ENCODE results near the gene RFX2. TPM values are rescaled to one million over a fixed set of nuclear protein-coding genes. Genes with fewer than 3 reads are reported as not detected.

RFX2 gene
- total and polyA plus RNA-seq, 9 of the 15 experiments (the other 6 are each of a cell fraction or from before 2014, with no cell fraction given), result 3.6 to 18.7 (median 8.7) TPM

GRCh38 chr19:5977785-5978605, 132.3 kb downstream of the RFX2 start, which contains the start of gene RANBP3 (continued):
- TF ChIP-seq, protein P1, sequence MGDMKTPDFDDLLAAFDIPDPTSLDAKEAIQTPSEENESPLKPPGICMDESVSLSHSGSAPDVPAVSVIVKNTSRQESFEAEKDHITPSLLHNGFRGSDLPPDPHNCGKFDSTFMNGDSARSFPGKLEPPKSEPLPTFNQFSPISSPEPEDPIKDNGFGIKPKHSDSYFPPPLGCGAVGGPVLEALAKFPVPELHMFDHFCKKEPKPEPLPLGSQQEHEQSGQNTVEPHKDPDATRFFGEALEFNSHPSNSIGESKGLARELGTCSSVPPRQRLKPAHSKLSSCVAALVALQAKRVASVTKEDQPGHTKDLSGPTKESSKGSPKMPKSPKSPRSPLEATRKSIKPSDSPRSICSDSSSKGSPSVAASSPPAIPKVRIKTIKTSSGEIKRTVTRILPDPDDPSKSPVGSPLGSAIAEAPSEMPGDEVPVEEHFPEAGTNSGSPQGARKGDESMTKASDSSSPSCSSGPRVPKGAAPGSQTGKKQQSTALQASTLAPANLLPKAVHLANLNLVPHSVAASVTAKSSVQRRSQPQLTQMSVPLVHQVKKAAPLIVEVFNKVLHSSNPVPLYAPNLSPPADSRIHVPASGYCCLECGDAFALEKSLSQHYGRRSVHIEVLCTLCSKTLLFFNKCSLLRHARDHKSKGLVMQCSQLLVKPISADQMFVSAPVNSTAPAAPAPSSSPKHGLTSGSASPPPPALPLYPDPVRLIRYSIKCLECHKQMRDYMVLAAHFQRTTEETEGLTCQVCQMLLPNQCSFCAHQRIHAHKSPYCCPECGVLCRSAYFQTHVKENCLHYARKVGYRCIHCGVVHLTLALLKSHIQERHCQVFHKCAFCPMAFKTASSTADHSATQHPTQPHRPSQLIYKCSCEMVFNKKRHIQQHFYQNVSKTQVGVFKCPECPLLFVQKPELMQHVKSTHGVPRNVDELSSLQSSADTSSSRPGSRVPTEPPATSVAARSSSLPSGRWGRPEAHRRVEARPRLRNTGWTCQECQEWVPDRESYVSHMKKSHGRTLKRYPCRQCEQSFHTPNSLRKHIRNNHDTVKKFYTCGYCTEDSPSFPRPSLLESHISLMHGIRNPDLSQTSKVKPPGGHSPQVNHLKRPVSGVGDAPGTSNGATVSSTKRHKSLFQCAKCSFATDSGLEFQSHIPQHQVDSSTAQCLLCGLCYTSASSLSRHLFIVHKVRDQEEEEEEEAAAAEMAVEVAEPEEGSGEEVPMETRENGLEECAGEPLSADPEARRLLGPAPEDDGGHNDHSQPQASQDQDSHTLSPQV (IDR thresholded peaks at IDR 0.05), result peak; percentile 89
- TF ChIP-seq MITF (IDR thresholded peaks at IDR 0.05) (no peak), TSC22D4 (tag; IDR thresholded peaks at IDR 0.05) (no peak), ZBTB43 (CRISPR knock-in tag; IDR thresholded peaks at IDR 0.05) (peak; percentile 89; the same call in 1 of the 2 replicates), ZNF695 (CRISPR knock-in tag; IDR thresholded peaks at IDR 0.05) (0 out of 2 replicates have a peak, but pooled peaks have one; percentile 46), TAF15 (IDR thresholded peaks at IDR 0.05; ENCODE audit: low read depth, low read length) (no peak), RNF2 (IDR thresholded peaks at IDR 0.05) (peak; percentile 77; the same call in 1 of the 2 replicates), KDM5B (IDR thresholded peaks at IDR 0.05; ENCODE audit: insufficient replicate concordance, low read depth, low read length) (peak; percentile 65), ARNT (IDR thresholded peaks at IDR 0.05) (no peak), CXXC5 (CRISPR knock-in tag; IDR thresholded peaks at IDR 0.05) (peak; percentile 98), THRB (CRISPR knock-in tag; conservative IDR thresholded peaks at IDR 0.05) (0 out of 2 replicates have a peak, but pooled peaks have one; percentile 38), HMG20A (CRISPR knock-in tag; conservative IDR thresholded peaks at IDR 0.05) (no peak)
- TF ChIP-seq, protein P2, sequence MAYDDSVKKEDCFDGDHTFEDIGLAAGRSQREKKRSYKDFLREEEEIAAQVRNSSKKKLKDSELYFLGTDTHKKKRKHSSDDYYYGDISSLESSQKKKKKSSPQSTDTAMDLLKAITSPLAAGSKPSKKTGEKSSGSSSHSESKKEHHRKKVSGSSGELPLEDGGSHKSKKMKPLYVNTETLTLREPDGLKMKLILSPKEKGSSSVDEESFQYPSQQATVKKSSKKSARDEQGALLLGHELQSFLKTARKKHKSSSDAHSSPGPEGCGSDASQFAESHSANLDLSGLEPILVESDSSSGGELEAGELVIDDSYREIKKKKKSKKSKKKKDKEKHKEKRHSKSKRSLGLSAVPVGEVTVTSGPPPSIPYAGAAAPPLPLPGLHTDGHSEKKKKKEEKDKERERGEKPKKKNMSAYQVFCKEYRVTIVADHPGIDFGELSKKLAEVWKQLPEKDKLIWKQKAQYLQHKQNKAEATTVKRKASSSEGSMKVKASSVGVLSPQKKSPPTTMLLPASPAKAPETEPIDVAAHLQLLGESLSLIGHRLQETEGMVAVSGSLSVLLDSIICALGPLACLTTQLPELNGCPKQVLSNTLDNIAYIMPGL (CRISPR knock-in tag; IDR thresholded peaks at IDR 0.05), result peak; percentile 86; the same call in 1 of the 2 replicates
- TF ChIP-seq, protein P3, sequence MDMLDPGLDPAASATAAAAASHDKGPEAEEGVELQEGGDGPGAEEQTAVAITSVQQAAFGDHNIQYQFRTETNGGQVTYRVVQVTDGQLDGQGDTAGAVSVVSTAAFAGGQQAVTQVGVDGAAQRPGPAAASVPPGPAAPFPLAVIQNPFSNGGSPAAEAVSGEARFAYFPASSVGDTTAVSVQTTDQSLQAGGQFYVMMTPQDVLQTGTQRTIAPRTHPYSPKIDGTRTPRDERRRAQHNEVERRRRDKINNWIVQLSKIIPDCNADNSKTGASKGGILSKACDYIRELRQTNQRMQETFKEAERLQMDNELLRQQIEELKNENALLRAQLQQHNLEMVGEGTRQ (CRISPR knock-in tag; IDR thresholded peaks at IDR 0.05), result no peak
